ENCODE data around the gene OTUD1.

Gene OTUD1

DNA sequence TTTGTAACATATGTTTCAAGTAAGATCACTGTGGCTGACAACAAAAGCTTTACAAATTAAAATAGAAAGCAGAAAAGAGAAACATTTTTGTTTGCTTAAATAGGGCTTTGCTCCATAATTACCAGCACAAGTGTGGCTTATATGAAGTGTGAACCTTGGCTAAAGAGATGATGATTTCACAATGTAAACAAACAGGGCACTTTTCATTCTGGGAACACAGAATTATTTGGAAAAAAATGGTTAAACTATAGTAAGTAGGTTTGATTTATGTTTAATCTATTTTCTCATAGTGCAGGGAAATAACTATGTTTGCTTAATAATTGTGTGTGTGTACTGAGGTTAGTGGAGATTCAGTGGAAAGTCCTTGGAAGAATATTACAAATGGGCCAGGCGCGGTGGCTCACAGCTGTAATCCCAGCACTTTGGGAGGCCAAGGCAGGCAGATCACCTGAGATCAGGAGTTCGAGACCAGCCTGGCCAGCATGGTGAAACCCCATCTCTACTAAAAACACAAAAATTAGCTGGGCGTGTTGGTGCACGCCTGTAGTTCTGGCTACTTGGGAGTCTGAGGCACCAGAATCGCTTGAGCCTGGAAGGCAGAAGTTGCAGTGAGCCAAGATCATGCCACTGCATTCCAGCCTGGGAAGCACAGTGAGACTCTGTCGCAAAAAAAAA, 19.1 kb upstream of the OTUD1 start:
- Histone ChIP-seq H3K27ac (no peak overlapping the region), H3K4me1 (ENCODE audit: low read depth, poor library complexity, severe bottlenecking) (no peaks in the 10 kb centered on the region), H3K4me3 (IDR thresholded peaks at IDR 0.05; ENCODE audit: insufficient read depth, low read depth, low read length) (no peak overlapping the region), H3K27me3 (ENCODE audit: insufficient read depth, low read depth) (no peaks in the 10 kb centered on the region), H2AFZ (ENCODE audit: low read depth) (no peak overlapping the region), H4K20me1 (ENCODE audit: insufficient read depth) (no peaks in the 10 kb centered on the region), H3K9ac (no peak overlapping the region), H3K79me2 (ENCODE audit: insufficient read depth, low read depth) (no peaks in the 10 kb centered on the region), H3K4me2 (no peak overlapping the region), H3K36me3 (ENCODE audit: insufficient read depth) (no peaks in the 10 kb centered on the region)
- TF ChIP-seq, protein P1, sequence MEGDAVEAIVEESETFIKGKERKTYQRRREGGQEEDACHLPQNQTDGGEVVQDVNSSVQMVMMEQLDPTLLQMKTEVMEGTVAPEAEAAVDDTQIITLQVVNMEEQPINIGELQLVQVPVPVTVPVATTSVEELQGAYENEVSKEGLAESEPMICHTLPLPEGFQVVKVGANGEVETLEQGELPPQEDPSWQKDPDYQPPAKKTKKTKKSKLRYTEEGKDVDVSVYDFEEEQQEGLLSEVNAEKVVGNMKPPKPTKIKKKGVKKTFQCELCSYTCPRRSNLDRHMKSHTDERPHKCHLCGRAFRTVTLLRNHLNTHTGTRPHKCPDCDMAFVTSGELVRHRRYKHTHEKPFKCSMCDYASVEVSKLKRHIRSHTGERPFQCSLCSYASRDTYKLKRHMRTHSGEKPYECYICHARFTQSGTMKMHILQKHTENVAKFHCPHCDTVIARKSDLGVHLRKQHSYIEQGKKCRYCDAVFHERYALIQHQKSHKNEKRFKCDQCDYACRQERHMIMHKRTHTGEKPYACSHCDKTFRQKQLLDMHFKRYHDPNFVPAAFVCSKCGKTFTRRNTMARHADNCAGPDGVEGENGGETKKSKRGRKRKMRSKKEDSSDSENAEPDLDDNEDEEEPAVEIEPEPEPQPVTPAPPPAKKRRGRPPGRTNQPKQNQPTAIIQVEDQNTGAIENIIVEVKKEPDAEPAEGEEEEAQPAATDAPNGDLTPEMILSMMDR (conservative IDR thresholded peaks at IDR 0.05; ENCODE audit: low read depth, low read length): no peak

DNA sequence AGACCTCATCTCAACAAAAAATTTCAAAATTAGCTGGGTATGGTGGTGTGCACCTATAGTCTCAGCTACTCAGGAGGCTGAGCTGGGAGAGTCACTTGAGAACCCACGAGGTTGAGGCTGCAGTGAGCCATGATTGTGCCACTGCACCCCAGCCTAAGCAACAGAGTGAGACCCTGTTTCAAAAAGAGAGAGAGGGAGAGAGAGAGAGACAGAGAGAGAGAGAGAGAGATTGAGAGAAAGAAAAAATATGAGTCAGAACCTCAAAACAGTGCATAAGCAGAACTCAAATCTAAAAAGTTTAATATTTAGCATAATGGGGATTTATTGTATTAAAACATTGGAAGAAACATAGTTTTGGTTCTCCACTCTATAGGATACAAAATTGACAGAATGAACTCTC, 17.5 kb upstream of the OTUD1 start:
- Histone ChIP-seq H4K20me1 (ENCODE audit: insufficient read depth) (no peaks in the 10 kb centered on the region), H3K36me3 (ENCODE audit: insufficient read depth) (no peaks in the 10 kb centered on the region), H3K27ac (no peak overlapping the region), H3K27me3 (ENCODE audit: insufficient read depth, low read depth) (no peaks in the 10 kb centered on the region), H3K4me3 (IDR thresholded peaks at IDR 0.05; ENCODE audit: insufficient read depth, low read depth, low read length) (no peak overlapping the region), H3K4me1 (ENCODE audit: low read depth, poor library complexity, severe bottlenecking) (no peaks in the 10 kb centered on the region), H3K9ac (no peak overlapping the region), H2AFZ (ENCODE audit: low read depth) (no peak overlapping the region), H3K4me2 (no peak overlapping the region), H3K79me2 (ENCODE audit: insufficient read depth, low read depth) (no peaks in the 10 kb centered on the region)
- TF ChIP-seq, protein P1 (conservative IDR thresholded peaks at IDR 0.05; ENCODE audit: low read depth, low read length): no peak

DNA sequence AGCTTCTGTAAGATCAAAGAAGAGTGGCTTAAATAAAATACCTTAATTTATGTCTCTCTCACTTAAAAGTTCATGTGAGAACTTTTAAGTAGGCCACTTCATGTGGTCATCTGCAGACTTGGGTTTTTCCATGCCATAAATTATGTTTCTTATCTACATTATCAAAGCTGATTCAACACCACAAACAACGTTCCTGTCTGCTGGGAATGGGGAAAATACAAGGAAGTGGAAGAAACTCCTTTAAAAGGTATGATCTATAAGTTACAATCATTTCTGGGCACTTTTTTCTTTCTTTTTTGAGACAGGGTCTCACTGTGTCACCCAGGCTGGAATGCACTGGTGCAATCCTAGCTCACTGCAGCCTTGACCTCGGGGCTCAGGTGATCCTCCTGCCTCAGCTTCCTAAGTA, 16.9 kb upstream of the OTUD1 start:
- H3K27me3 ChIP-seq (ENCODE audit: insufficient read depth, low read depth): no peaks in the 10 kb centered on the region
- no peak overlapping the region for H3K9ac ChIP-seq
- H4K20me1 ChIP-seq (ENCODE audit: insufficient read depth): no peaks in the 10 kb centered on the region
- H3K4me2 ChIP-seq: no peak overlapping the region
- H2AFZ ChIP-seq (ENCODE audit: low read depth): no peak overlapping the region
- no peaks in the 10 kb centered on the region for H3K36me3 ChIP-seq (ENCODE audit: insufficient read depth)
- no peak overlapping the region for H3K27ac ChIP-seq
- no peaks in the 10 kb centered on the region for H3K79me2 ChIP-seq (ENCODE audit: insufficient read depth, low read depth)
- TF ChIP-seq, protein P1 (conservative IDR thresholded peaks at IDR 0.05; ENCODE audit: low read depth, low read length): no peak
- H3K4me1 ChIP-seq (ENCODE audit: low read depth, poor library complexity, severe bottlenecking): no peaks in the 10 kb centered on the region
- H3K4me3 ChIP-seq (IDR thresholded peaks at IDR 0.05; ENCODE audit: insufficient read depth, low read depth, low read length): no peak overlapping the region

DNA sequence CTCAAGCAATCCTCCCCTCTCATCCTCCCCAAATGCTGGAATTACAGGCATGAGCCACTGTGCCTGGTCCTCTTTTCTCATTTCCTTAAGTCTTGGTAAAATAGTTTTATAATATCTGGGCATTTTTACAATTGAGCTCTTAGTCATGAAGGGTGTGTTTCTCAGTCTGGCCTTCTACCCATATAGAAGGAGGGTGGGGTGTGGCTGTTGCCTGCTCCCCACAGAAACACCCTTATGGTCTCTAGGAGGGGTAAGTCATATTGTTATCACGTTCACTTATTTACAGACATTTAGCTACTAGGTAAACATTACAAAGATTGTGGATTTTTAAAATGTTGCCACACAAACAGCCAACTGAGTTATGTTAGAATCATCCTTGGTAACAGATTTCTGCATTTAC, 6.7 kb upstream of the OTUD1 start:
- H3K36me3 ChIP-seq (ENCODE audit: insufficient read depth): no peaks in the 10 kb centered on the region
- no peak overlapping the region for H3K4me2 ChIP-seq
- H3K27ac ChIP-seq: no peak overlapping the region
- no peak overlapping the region for H3K9ac ChIP-seq
- no peaks in the 10 kb centered on the region for H3K79me2 ChIP-seq (ENCODE audit: insufficient read depth, low read depth)
- TF ChIP-seq, protein P1 (conservative IDR thresholded peaks at IDR 0.05; ENCODE audit: low read depth, low read length): no peak
- no peaks in the 10 kb centered on the region for H4K20me1 ChIP-seq (ENCODE audit: insufficient read depth)
- no peaks in the 10 kb centered on the region for H3K27me3 ChIP-seq (ENCODE audit: insufficient read depth, low read depth)
- H3K4me3 ChIP-seq (IDR thresholded peaks at IDR 0.05; ENCODE audit: insufficient read depth, low read depth, low read length): no peak overlapping the region
- no peaks in the 10 kb centered on the region for H3K4me1 ChIP-seq (ENCODE audit: low read depth, poor library complexity, severe bottlenecking)
- H2AFZ ChIP-seq (ENCODE audit: low read depth): no peak overlapping the region

All from KMS-11 (cell line).